Measurements from ENCODE around the gene FARS2. TPM values are rescaled to one million over a fixed set of nuclear protein-coding genes. Genes with fewer than 3 reads are reported as not detected.
A peak's percentile ranks its signal among the peaks of the same experiment; 100 is the strongest.

The FARS2 gene
- total RNA-seq, 4 donors from 2014 or later: 16.4 to 26.1 (median 21.4) TPM

GRCh38 chr6:5367510-5367909 lies 106.2 kb downstream of the FARS2 start:
- peaks cover 0 to 13% (median 0%) of the 10 kb centered on the region in 3 donors for H3K36me3 ChIP-seq
- no peak for TF ChIP-seq EP300 (IDR thresholded peaks at IDR 0.05)
- TF ChIP-seq CTCF (IDR thresholded peaks at IDR 0.05): no peak
- no peak overlapping the region for H3K4me3 ChIP-seq
- 97 to 98% methylated on average over 2 of the region's 2 CpGs for WGBS, 2 donors
- H3K4me1 ChIP-seq: no peaks in the 10 kb centered on the region
- no peaks in the 10 kb centered on the region for H3K27me3 ChIP-seq
- no peaks in the 10 kb centered on the region for H3K9me3 ChIP-seq
- no peak for DNase-seq (ENCODE audit: low spot score in 2 of 2)
- no peak overlapping the region for H3K27ac ChIP-seq

- TF ChIP-seq POLR2A (IDR thresholded peaks at IDR 0.05): no peak
- no peak for TF ChIP-seq EP300 (IDR thresholded peaks at IDR 0.05)
- no peak for TF ChIP-seq CTCF (IDR thresholded peaks at IDR 0.05)
- H3K27ac ChIP-seq: no peak overlapping the region
- no peaks in the 10 kb centered on the region for H3K4me1 ChIP-seq
- H3K27me3 ChIP-seq: no peaks in the 10 kb centered on the region
- DNase-seq (ENCODE audit: low spot score in 2 of 2): no peak
- H3K4me3 ChIP-seq: no peak overlapping the region
- 96 to 98% methylated on average over 2 of the region's 2 CpGs for WGBS, 2 donors
- peaks cover 0 to 11% (median 0%) of the 10 kb centered on the region in 3 donors for H3K36me3 ChIP-seq
- H3K9me3 ChIP-seq: no peaks in the 10 kb centered on the region
These were observed 112.1 kb downstream of the FARS2 start for GRCh38 chr6:5373430-5373829.

GRCh38 chr6:5378331-5378730 lies 117.0 kb downstream of the FARS2 start:
- Histone ChIP-seq H3K27me3 (no peaks in the 10 kb centered on the region), H3K36me3 (peaks cover 0 to 3% (median 0%) of the 10 kb centered on the region in 3 donors), H3K4me3 (no peak overlapping the region), H3K9me3 (no peaks in the 10 kb centered on the region), H3K27ac (no peak overlapping the region), H3K4me1 (no peaks in the 10 kb centered on the region)
- TF ChIP-seq CTCF (IDR thresholded peaks at IDR 0.05) (no peak), EP300 (IDR thresholded peaks at IDR 0.05) (no peak), POLR2A (IDR thresholded peaks at IDR 0.05) (no peak)
- no peak for DNase-seq (ENCODE audit: low spot score in 2 of 2)
- WGBS, 2 donors: 66 to 74% methylated on average over 6 of the region's 6 CpGs

GRCh38 chr6:5379647-5380242 lies 118.4 kb downstream of the FARS2 start:
- no peaks in the 10 kb centered on the region for H3K4me1 ChIP-seq
- TF ChIP-seq CTCF (IDR thresholded peaks at IDR 0.05): peak in 1 of 5 experiments; percentile 15
- TF ChIP-seq POLR2A (IDR thresholded peaks at IDR 0.05): no peak
- TF ChIP-seq EP300 (IDR thresholded peaks at IDR 0.05): no peak
- no peaks in the 10 kb centered on the region for H3K27me3 ChIP-seq
- 58 to 64% methylated on average over 3 of the region's 3 CpGs for WGBS, 2 donors
- H3K9me3 ChIP-seq: no peaks in the 10 kb centered on the region
- no peak overlapping the region for H3K4me3 ChIP-seq
- H3K27ac ChIP-seq: no peak overlapping the region
- DNase-seq (ENCODE audit: low spot score in 2 of 2): no peak
- peaks cover 0 to 3% (median 0%) of the 10 kb centered on the region in 3 donors for H3K36me3 ChIP-seq

- H3K4me3 ChIP-seq: no peak overlapping the region
- WGBS, 2 donors: 80 to 92% methylated on average over 1 of the region's 1 CpG
- H3K4me1 ChIP-seq: peaks cover 0 to 7% (median 0%) of the 10 kb centered on the region in 4 donors
- no peak for TF ChIP-seq CTCF (IDR thresholded peaks at IDR 0.05)
- TF ChIP-seq POLR2A (IDR thresholded peaks at IDR 0.05): no peak
- TF ChIP-seq EP300 (IDR thresholded peaks at IDR 0.05): no peak
- no peaks in the 10 kb centered on the region for H3K27me3 ChIP-seq
- no peak for DNase-seq (ENCODE audit: low spot score in 2 of 2)
- H3K9me3 ChIP-seq: no peaks in the 10 kb centered on the region
- no peak overlapping the region for H3K27ac ChIP-seq
- H3K36me3 ChIP-seq: peaks cover 0 to 3% (median 0%) of the 10 kb centered on the region in 3 donors
These were observed 122.5 kb downstream of the FARS2 start for GRCh38 chr6:5383856-5384255.
